GM23248 (cell line): ENCODE measurements around the gene MYOD1. TPM values are rescaled to one million over a fixed set of nuclear protein-coding genes. Genes with fewer than 3 reads are reported as not detected.

ENCODE experiments used
- DNase-seq: peaks from one replicate; pipeline ENCODE4 v3.0.0-alpha.2; 2015
- H2AFZ ChIP-seq: fragments of 200-600 bp; sonication (generic); 2 replicates; pipeline ENCODE4 v1.6.1; 2016; ENCODE audit warnings: antibody characterized with exemption
- H3F3A ChIP-seq: fragments of 200-600 bp; sonication (generic); 2 replicates; pipeline ENCODE4 v1.6.1; 2016; ENCODE audit warnings: mild to moderate bottlenecking, antibody characterized with exemption, mixed run types; ENCODE audit not compliant: insufficient read depth
- H3K27ac ChIP-seq: fragments of 200-600 bp; sonication (generic); 2 replicates; pipeline ENCODE4 v1.5.1; 2016; ENCODE audit warnings: mild to moderate bottlenecking
- H3K27me3 ChIP-seq: fragments of 200-600 bp; sonication (generic); replicated peaks from 2 replicates; pipeline ENCODE4 v1.6.1; 2016; ENCODE audit warnings: mild to moderate bottlenecking; ENCODE audit not compliant: insufficient read depth
- H3K36me3 ChIP-seq: fragments of 200-600 bp; sonication (generic); 2 replicates; pipeline ENCODE4 v1.6.1; 2016; ENCODE audit warnings: low read depth, mild to moderate bottlenecking
- H3K4me1 ChIP-seq: fragments of 200-600 bp; sonication (generic); 2 replicates; pipeline ENCODE4 v1.6.1; 2016; ENCODE audit warnings: mild to moderate bottlenecking; ENCODE audit not compliant: insufficient read depth
- H3K4me2 ChIP-seq: fragments of 200-600 bp; sonication (generic); one replicate; pipeline ENCODE4 v1.6.1; 2016; ENCODE audit warnings: mild to moderate bottlenecking; ENCODE audit not compliant: unreplicated experiment
- H3K4me3 ChIP-seq: fragments of 200-600 bp; sonication (generic); 2 replicates; pipeline ENCODE4 v1.5.1; 2016; ENCODE audit warnings: mild to moderate bottlenecking
- H3K79me2 ChIP-seq: fragments of 200-600 bp; sonication (generic); 2 replicates; pipeline ENCODE4 v1.6.1; 2016; ENCODE audit warnings: mild to moderate bottlenecking; ENCODE audit not compliant: insufficient read depth
- H3K9ac ChIP-seq: fragments of 200-600 bp; sonication (generic); 2 replicates; pipeline ENCODE4 v1.6.1; 2016; ENCODE audit warnings: mild to moderate bottlenecking
- H3K9me2 ChIP-seq: fragments of 200-600 bp; sonication (generic); 2 replicates; pipeline ENCODE4 v1.6.1; 2016; ENCODE audit warnings: mixed run types, mild to moderate bottlenecking, moderate library complexity; ENCODE audit not compliant: insufficient read depth
- H3K9me3 ChIP-seq: fragments of 200-600 bp; sonication (generic); one replicate; pipeline ENCODE4 v1.6.1; 2017; ENCODE audit warnings: low read depth
- H4K20me1 ChIP-seq: fragments of 200-600 bp; sonication (generic); 2 replicates; pipeline ENCODE4 v1.6.0; 2016; ENCODE audit not compliant: insufficient read depth
- EZH2 ChIP-seq: fragments of 200-600 bp; sonication (generic); IDR thresholded peaks from 2 replicates; pipeline ENCODE4 v1.6.1; 2018; ENCODE audit warnings: antibody characterized with exemption, mild to moderate bottlenecking; ENCODE audit not compliant: insufficient read depth, poor library complexity, severe bottlenecking
- EZH2phosphoT487 ChIP-seq: fragments of 200-600 bp; sonication (generic); IDR thresholded peaks from 2 replicates; pipeline ENCODE4 v1.6.1; 2018; ENCODE audit warnings: antibody characterized with exemption, moderate library complexity, mild to moderate bottlenecking, low read depth; ENCODE audit not compliant: insufficient read depth
- WGBS, 2 experiments: methylation state at CpG; one replicate each; pipeline ENCODE4 v1.1.6; 2015 to 2017; ENCODE audit warnings: low lambda C conversion rate in 2 of 2, low coverage in 1 of 2; ENCODE audit errors: missing lambda C conversion rate in 2 of 2; 5-methylcytosine and 5-hydroxymethylcytosine counted together
- in situ Hi-C: fragments of 300-500 bp; cut with MboI; formaldehyde crosslinking; loops from 2 replicates; pipeline ENCODE4 v1.15.0; 2020
- polyA plus RNA-seq: library from polyadenylated mRNA; unstranded; fragments of >200 nt; fragmentation: Nextera tagmentation; extraction: Ambion mirVana; gene quantifications from 2 replicates; pipeline ENCODE4 v1.2.1, GENCODE V29; 2016
- total RNA-seq: library from RNA; depleted of rRNA; stranded (reverse); fragments of >200 nt; shearing (Covaris generic); gene quantifications from 2 replicates; pipeline ENCODE4 v1.2.3, GENCODE V29; 2014

The MYOD1 gene
- total and polyA plus RNA-seq, 2 experiments from 2014 or later = not detected

DNA sequence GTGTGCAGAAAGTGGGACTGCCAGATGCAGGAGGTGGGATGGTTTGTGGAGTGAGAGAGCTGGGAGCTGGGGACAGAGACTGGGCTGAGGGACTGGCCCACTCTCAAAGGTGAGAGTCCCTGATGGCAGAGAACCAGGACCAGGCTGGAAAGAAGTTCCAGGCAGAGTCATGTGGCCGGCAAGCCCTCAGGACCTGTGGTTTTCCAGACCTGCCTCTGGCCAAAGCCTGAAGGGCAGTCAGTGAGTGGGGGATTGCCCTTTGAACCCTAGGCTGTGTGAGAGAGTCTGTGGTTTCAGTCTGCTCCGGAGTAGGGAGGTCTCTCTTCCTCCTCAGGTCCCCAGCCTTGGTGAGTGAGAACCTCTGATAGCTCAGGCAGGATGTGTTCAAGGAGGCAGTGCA lies 32.2 kb downstream of the MYOD1 start:
- DNase-seq = no peak
- Histone ChIP-seq H3K4me2 (no peak overlapping the region), H3K4me3 (no peak overlapping the region), H2AFZ (no peak overlapping the region), H3K36me3 (no peaks in the 10 kb centered on the region), H3K27ac (no peak overlapping the region), H3K9me2 (no peaks in the 10 kb centered on the region), H3K9me3 (no peaks in the 10 kb centered on the region), H4K20me1 (no peaks in the 10 kb centered on the region), H3K79me2 (no peaks in the 10 kb centered on the region), H3K4me1 (no peaks in the 10 kb centered on the region), H3K9ac (no peak overlapping the region), H3K27me3 (peaks cover 16% of the 10 kb centered on the region), H3F3A (no peaks in the 10 kb centered on the region)
- 35 to 52% methylated on average over 2 of the region's 2 CpGs for WGBS, 2 experiments
- in situ Hi-C loops = loop anchor here (10.0 kb wide), 1 partner anchor 223 kb away; no protein-coding TSS in a partner anchor
- no peak for TF ChIP-seq EZH2phosphoT487
- TF ChIP-seq EZH2 = no peak

DNA sequence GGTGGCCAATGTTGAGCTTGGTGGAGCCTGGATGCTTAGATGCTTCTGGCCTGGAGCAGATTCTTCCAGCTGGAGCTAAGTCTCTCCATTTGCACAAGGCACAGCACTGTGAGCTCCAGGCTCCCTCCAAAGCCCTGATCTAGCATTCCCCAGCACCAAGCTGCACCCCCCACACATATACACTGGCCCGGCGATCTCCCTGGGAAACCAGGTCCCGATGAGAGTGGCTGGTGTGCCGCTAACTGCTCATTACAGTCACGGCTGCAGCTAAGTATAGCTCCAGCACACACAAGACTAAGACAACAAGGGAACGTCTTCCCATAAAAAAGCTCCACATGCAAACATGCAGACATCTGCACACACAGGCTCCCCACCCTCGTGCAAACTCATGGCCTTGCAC lies 32.8 kb downstream of the MYOD1 start:
- no peaks in the 10 kb centered on the region for H4K20me1 ChIP-seq
- no peak overlapping the region for H3K27ac ChIP-seq
- in situ Hi-C loops = loop anchor here (10.0 kb wide), 1 partner anchor 223 kb away; no protein-coding TSS in a partner anchor
- H3K27me3 ChIP-seq = peaks cover 16% of the 10 kb centered on the region
- H3K4me3 ChIP-seq = no peak overlapping the region
- no peaks in the 10 kb centered on the region for H3K4me1 ChIP-seq
- H3F3A ChIP-seq = no peaks in the 10 kb centered on the region
- H3K9me2 ChIP-seq = no peaks in the 10 kb centered on the region
- WGBS, 2 experiments = 32 to 39% methylated on average over 7 of the region's 7 CpGs
- no peak overlapping the region for H3K9ac ChIP-seq
- no peaks in the 10 kb centered on the region for H3K79me2 ChIP-seq
- H2AFZ ChIP-seq = no peak overlapping the region
- H3K9me3 ChIP-seq = no peaks in the 10 kb centered on the region
- H3K36me3 ChIP-seq = no peaks in the 10 kb centered on the region
- H3K4me2 ChIP-seq = no peak overlapping the region
- no peak for TF ChIP-seq EZH2
- TF ChIP-seq EZH2phosphoT487 = no peak
- no peak for DNase-seq

DNA sequence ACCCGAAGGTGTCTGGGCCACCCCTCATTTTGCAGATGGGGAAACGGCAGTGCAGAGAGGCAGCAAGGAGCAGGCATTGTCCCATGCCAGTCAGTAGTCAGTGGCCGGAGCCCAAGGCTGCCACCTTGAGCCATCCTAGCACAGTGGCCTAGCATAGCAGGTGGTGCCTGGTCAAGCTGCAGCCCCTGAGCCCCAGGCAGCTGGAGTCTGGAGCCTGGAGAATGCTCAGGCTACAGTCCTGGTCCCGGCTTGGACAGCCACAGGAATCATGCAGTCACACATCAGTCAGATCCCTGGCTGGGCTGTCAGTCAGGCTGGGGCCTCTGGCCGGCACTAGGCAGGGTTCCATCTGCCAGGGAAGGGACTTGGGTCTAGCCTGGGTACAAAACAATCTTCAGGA lies 33.8 kb downstream of the MYOD1 start:
- H3K4me2 ChIP-seq = no peak overlapping the region
- H3K4me3 ChIP-seq = no peak overlapping the region
- no peaks in the 10 kb centered on the region for H4K20me1 ChIP-seq
- no peaks in the 10 kb centered on the region for H3K36me3 ChIP-seq
- no peak for DNase-seq
- no peaks in the 10 kb centered on the region for H3K79me2 ChIP-seq
- no peak for TF ChIP-seq EZH2
- no peak for TF ChIP-seq EZH2phosphoT487
- H3K27me3 ChIP-seq = peaks cover 16% of the 10 kb centered on the region
- no peak overlapping the region for H3K9ac ChIP-seq
- H3K27ac ChIP-seq = no peak overlapping the region
- no peaks in the 10 kb centered on the region for H3K9me3 ChIP-seq
- WGBS, 2 experiments = 35 to 43% methylated on average over 5 of the region's 5 CpGs
- H2AFZ ChIP-seq = no peak overlapping the region
- no peaks in the 10 kb centered on the region for H3F3A ChIP-seq
- in situ Hi-C loops = loop anchor here (10.0 kb wide), 1 partner anchor 222 kb away; no protein-coding TSS in a partner anchor
- H3K9me2 ChIP-seq = no peaks in the 10 kb centered on the region
- H3K4me1 ChIP-seq = no peaks in the 10 kb centered on the region

DNA sequence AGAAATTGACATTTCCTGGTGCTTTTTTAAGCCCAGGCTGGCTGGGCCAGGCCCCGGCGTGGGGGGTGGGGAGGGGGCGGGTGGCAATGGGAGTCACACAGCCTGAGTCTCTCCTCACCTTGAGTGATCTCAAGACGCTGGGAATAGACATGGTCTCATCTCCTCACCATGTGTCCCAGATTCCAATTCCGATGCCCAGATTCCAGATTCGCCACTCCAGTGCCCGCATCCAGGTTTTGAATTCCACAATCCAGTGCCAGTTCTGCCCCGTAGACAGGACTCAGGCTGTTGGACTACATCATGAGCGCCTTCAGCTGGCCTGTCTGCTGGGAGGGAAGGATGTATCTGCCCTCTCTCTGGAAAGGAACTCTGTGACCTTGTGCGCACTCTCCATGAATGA lies 34.3 kb downstream of the MYOD1 start:
- no peak overlapping the region for H3K4me3 ChIP-seq
- 58 to 66% methylated on average over 8 to 10 of the region's 10 CpGs for WGBS, 2 experiments
- no peaks in the 10 kb centered on the region for H3K36me3 ChIP-seq
- H3K4me2 ChIP-seq = no peak overlapping the region
- no peak overlapping the region for H3K27ac ChIP-seq
- no peaks in the 10 kb centered on the region for H3F3A ChIP-seq
- H4K20me1 ChIP-seq = no peaks in the 10 kb centered on the region
- H3K9me3 ChIP-seq = no peaks in the 10 kb centered on the region
- no peak overlapping the region for H2AFZ ChIP-seq
- no peaks in the 10 kb centered on the region for H3K9me2 ChIP-seq
- H3K4me1 ChIP-seq = no peaks in the 10 kb centered on the region
- no peak for DNase-seq
- TF ChIP-seq EZH2phosphoT487 (no peak), EZH2 (no peak)
- in situ Hi-C loops = loop anchor here (10.0 kb wide), 1 partner anchor 221 kb away; no protein-coding TSS in a partner anchor
- H3K27me3 ChIP-seq = peaks cover 16% of the 10 kb centered on the region
- H3K9ac ChIP-seq = no peak overlapping the region
- H3K79me2 ChIP-seq = no peaks in the 10 kb centered on the region

DNA sequence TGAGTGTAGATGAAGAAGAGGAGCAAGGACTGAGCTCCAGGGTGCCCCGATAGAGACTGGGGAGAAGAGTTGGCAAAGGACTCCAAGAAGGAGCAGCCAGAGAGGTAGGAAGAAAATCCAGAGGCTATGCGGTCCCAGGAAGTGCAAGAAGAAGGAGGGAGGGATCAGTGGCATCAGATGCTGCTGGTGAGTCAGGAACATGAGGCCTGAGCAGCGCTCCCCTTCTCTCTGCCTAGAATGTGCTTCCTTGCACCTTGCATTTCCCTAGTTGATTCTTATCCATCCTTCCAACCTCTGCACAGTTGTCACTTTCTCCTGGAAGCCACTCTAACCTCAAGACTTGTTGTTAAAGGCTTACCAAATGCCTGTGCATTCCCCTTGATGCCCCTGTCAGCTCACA lies 36.5 kb downstream of the MYOD1 start:
- TF ChIP-seq EZH2 (no peak), EZH2phosphoT487 (no peak)
- H3K4me2 ChIP-seq = no peak overlapping the region
- in situ Hi-C loops = loop anchor here (10.0 kb wide), 1 partner anchor 219 kb away; no protein-coding TSS in a partner anchor
- H3K4me3 ChIP-seq = no peak overlapping the region
- DNase-seq = no peak
- H3K79me2 ChIP-seq = no peaks in the 10 kb centered on the region
- H3K9me3 ChIP-seq = no peaks in the 10 kb centered on the region
- H3K9ac ChIP-seq = no peak overlapping the region
- whole genome bisulfite sequencing, 2 experiments = 45 to 51% methylated on average over 3 of the region's 3 CpGs
- peaks cover 12% of the 10 kb centered on the region for H3K27me3 ChIP-seq
- no peaks in the 10 kb centered on the region for H3K4me1 ChIP-seq
- no peak overlapping the region for H2AFZ ChIP-seq
- H3F3A ChIP-seq = no peaks in the 10 kb centered on the region
- no peak overlapping the region for H3K27ac ChIP-seq
- no peaks in the 10 kb centered on the region for H4K20me1 ChIP-seq
- no peaks in the 10 kb centered on the region for H3K36me3 ChIP-seq
- H3K9me2 ChIP-seq = no peaks in the 10 kb centered on the region
